Amniotic stem cell (primary cell): Measurements from ENCODE around the gene CPLX4.
"Not testable (repeated sequence)": the region's sequence is repeated elsewhere in the genome, so short reads cannot be mapped to it uniquely, and the experiment has no call there.

ENCODE experiments used
- DNase-seq: peaks from one replicate; lab custom pipeline; 2025; lab: John Stamatoyannopoulos, UW

The CPLX4 gene

GRCh38 chr18:59269563-59270119 lies 48.8 kb downstream of the CPLX4 start:
- no peak for DNase-seq

GRCh38 chr18:59268721-59269562 lies 49.5 kb downstream of the CPLX4 start:
- no peak for DNase-seq

GRCh38 chr18:59268127-59268720 lies 50.2 kb downstream of the CPLX4 start:
- no peak for DNase-seq

- DNase-seq, result no peak
Measured at GRCh38 chr18:59267503-59268126, 50.8 kb downstream of the CPLX4 start.

- no peak for DNase-seq
Measured at GRCh38 chr18:59266886-59267502, 51.5 kb downstream of the CPLX4 start.

- no peak for DNase-seq
Measured at GRCh38 chr18:59266459-59266858, 52.0 kb downstream of the CPLX4 start.

- no peak for DNase-seq
Measured at GRCh38 chr18:59265974-59266369, 52.5 kb downstream of the CPLX4 start.

- no peak for DNase-seq
Measured at GRCh38 chr18:59265246-59265973, 53.0 kb downstream of the CPLX4 start.

- DNase-seq, result no peak
Measured at GRCh38 chr18:59264651-59265245, 53.7 kb downstream of the CPLX4 start.

GRCh38 chr18:59264121-59264571 lies 54.3 kb downstream of the CPLX4 start:
- DNase-seq, result no peak

- no peak for DNase-seq
Measured at GRCh38 chr18:59263661-59264060, 54.8 kb downstream of the CPLX4 start.

- DNase-seq, result not testable (repeated sequence)
Measured at GRCh38 chr18:59262243-59262642, 56.2 kb downstream of the CPLX4 start.

- not testable (repeated sequence) for DNase-seq
Measured at GRCh38 chr18:59261842-59262241, 56.6 kb downstream of the CPLX4 start.

GRCh38 chr18:59255491-59255890 lies 63.0 kb downstream of the CPLX4 start:
- DNase-seq, result not testable (repeated sequence)

- peak; percentile 82 for DNase-seq
Measured at GRCh38 chr18:59249199-59249774, 69.2 kb downstream of the CPLX4 start.

- no peak for DNase-seq
Measured at GRCh38 chr18:59246796-59247195, 71.7 kb downstream of the CPLX4 start.
